GM19351 (cell line): ENCODE measurements around the gene PTPN3.
"Not testable (repeated sequence)": the region's sequence is repeated elsewhere in the genome, so short reads cannot be mapped to it uniquely, and the experiment has no call there.

ENCODE experiments used
- ATAC-seq: cut with Tn5 transposase; IDR thresholded peaks from one replicate; pipeline ENCODE4 v1.9.1; 2021; ENCODE audit warnings: mild to moderate bottlenecking, moderate library complexity; ENCODE audit not compliant: unreplicated experiment

The PTPN3 gene

DNA sequence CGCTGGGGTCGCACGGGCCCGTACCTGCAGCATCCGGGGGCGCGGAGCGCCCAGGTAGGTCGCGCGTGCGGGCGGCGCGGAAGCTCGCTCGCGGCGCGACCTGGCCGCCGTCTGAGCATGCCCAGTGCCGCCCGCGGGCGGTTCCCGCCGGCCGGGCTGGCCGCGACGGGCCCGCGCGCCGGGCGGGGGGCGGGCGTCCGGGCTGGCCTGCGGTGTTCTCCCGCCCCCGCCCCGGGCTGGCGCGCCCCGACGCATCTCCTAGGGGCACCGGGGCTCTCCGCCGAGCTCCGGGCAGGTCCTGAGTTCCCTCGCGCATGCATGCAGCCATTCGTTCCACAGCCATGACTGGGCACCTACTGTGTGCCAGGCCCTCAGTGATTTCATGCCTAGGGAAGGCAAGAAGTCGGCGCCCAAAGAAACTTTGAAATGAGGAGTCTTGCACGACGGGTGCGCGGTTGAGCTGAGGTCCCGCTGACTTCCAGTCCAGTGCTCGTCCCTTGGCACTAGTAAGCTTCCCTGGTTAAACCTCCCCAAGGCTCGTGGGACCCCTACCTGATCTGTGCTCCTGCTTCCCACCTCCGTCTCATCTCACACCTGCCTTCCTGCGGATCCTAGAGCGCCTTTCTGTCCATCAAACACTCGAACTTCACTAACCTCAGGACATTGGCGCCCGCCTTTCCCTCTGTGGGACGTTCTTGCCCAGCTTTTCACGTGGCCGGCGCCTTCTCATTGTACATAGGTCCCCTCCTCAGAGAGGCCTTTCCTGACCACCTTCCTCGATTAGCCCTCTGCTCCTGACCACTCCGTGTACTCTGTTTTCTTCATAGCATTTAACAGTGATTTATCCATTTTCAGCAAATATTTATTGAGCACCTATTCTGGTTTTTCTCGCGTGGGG is at the start of gene PTPN3:
Gene PTPN3, minus strand, starts transcription at position 113 of the 898 bp plus-strand sequence. CDS start 34,873 bp downstream, outside the sequence.
- ATAC-seq, result peak; percentile 57

- not testable (repeated sequence) for ATAC-seq
These were observed 46.8 kb upstream of the PTPN3 start for GRCh38 chr9:109544954-109545353.

- ATAC-seq, result no peak
These were observed 44.8 kb upstream of the PTPN3 start for GRCh38 chr9:109542922-109543321.

GRCh38 chr9:109538346-109538745 is 40.2 kb upstream of the PTPN3 start:
- ATAC-seq, result no peak

DNA sequence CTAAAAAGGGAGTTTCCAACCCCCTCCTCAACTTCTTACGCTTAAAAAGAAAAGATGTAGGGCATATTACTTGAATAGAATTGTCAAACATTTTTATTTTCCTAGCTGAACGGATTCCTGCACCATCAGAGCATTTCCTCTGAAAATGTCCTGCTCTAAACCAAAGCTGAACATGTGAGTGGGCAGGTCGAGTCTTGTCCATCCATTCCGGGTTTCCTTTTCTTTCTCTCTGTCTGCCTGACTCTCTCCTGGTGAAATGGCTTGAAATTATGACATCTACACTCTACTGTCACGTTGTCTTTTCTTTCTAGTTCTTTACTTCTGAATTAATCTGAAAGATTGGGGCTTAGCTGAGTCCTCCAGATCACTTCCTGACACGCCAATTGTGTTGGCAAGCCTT is 39.2 kb upstream of the PTPN3 start:
- ATAC-seq, result no peak

DNA sequence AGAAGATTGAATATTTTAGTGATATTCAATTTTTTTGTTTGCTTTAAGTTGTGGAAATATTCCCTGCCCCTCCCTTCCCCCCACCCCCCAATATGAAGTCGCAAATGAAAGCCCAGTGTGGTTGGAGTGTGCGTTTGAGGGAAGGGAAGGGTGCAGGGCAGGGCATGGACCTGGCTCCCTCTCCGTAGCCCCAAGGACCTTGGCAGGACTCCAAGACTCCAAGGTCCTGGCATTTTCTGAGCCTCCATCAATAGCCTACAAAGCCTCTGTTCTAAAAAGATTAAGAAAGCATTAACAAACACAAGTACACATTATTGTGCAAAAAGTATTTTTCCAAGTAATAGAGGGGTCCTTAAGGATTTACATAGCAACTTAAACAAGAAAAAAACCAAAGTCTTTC is 38.8 kb upstream of the PTPN3 start:
- ATAC-seq, result no peak

DNA sequence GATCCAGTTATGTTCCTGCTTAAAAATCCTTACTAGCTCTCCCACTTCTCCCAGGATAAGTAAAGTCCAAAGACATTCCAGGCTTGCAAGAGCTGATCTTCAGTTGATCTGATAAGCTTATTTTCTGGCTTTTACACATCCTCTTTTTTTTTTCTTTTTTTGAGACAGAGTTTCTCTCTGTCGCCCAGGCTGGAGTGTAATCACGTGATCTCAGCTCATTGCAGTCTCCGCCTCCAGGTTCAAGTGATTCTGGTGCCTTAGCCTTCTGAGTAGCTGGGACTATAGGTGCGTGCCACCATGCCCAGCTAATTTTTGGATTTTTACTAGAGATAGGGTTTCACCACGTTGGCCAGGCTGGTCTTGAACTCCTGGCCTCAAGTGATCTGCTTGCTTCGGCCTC is 37.3 kb upstream of the PTPN3 start:
- no peak for ATAC-seq

DNA sequence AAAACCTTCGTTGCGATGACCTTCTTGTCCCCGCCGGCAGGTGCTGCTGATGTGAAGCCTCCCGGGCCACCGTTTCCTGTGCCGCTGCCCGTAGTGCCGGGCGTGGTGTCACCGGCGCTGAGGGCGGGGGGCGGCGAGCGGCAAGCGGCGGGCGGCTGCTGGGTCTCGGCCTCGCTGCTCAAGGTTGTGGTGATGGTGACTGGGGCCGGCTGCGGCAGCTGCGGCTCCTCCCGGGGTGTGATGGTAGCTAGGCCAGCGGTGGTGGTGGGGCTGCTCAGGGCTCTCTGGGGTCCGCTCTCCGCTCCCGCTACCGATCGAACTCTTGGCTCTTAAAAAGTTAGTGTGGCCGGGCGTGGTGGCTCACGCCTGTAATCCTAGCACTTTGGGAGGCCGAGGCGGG is 36.0 kb upstream of the PTPN3 start:
- ATAC-seq, result no peak

DNA sequence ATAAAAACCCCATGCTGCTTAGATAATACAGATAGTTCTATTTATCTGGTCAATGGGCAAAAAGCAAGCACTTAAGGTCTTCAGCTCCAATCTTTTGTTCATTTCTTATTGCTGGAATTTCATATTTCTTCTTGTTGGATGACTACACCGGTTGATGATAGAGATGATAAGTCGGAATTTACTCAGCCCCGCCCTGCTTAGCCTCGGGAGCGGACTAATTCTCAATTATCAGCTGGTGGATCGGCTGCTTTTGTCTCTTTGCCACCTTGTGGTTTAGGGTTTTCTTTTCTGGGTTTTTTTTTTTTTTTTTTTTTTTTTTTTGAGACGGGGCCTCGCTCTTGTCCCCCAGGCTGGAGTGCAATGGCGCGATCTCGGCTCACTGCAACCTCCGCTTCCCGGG is 34.5 kb upstream of the PTPN3 start:
- ATAC-seq, result not testable (repeated sequence)

DNA sequence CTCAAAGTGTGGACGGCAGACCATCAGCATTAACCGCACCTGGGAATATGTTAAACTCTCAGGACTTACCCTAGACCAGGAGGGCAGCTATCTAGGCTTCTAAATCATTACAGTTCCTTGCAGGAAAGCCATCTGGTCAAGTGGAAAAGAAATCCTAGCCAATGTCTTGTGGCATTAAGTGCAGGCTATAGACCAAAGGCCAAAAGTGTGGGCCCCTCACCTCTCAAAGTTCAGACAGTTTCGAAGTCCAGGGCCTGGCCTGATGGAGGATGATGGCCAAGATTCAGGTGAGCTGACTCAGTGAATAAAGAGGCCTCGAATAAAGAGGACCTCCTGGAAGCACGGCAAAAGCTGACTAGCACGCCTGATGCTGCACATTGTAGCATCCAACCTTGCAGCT is 24.0 kb upstream of the PTPN3 start:
- no peak for ATAC-seq

- peak; percentile 90 for ATAC-seq
These were observed 22.5 kb upstream of the PTPN3 start for GRCh38 chr9:109520475-109521132.

DNA sequence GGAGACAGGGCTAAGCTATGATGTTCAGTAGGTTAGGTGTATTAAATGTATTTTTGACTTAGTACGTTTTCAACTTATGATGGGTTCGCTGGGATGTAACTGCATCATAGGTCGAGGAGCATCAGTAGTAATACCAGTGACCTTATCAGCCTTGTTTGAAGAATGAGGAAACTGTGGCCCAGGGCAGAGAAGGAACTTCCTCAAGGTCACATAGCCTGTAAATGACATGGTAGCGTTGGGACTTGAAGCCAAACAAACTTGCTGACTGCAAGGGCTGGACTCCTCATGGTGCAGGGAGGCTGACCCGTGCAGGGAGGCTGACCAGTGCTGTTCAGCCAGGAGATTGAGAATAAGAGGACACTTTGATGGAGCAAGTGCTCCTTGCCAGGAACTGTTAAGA is 21.3 kb upstream of the PTPN3 start:
- ATAC-seq, result no peak

DNA sequence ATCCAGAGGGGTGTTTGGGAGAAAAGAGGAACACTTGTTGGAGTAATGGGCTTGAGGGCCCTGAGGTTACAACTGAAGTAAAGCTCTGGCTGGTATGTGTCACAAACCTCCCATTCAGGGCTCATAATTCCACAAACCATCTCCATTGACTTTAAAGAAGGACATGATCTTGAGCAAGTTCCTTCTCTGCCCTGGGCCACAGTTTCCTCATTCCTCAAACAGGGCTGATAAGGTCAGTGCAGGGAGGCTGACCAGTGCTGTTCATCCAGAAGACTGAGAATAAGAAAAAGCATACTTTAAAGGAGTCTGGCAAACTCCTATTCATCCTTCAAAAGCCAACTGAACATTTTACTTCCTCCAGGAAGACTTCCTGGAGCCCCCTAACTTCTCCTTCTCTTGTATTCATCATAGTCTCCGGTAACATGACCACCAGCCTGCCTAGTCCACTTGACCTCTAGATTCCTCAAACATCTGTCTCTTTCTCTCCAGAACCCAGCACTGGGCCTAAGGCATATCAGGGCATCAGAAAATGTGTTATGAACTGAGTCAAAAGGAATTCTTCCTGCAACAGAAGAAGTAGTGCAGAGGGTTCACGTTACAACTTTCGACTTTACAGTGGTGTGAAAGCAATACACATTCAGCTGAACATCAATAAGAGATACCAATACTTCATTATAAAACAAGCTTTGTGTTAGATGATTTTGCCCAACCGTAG is 20.7 kb upstream of the PTPN3 start:
- no peak for ATAC-seq

DNA sequence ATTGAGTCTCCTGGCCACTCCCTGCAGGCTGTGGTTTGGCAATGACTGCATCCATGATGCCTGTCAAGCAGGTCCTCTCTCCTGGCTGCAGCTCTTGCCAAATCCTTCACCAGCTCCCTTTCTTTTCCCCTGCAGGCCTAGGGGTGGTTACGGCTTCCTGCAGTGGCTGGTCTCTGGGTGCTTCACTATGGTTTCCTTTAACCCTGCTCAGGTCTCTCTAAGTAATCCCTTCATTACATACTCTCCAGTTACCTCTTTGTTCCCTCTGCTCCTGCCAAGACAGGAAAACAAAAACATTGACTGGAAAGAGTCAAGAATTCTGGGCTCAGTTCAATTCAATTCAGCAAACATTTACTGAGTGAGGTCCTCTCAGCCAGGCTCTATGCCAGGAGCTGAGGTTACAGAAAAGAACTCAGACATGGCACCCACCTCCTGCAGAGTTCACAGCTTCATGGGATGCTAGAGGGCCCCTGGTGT is 19.8 kb upstream of the PTPN3 start:
- no peak for ATAC-seq

- ATAC-seq, result no peak
These were observed 15.8 kb upstream of the PTPN3 start for GRCh38 chr9:109513871-109514270.

DNA sequence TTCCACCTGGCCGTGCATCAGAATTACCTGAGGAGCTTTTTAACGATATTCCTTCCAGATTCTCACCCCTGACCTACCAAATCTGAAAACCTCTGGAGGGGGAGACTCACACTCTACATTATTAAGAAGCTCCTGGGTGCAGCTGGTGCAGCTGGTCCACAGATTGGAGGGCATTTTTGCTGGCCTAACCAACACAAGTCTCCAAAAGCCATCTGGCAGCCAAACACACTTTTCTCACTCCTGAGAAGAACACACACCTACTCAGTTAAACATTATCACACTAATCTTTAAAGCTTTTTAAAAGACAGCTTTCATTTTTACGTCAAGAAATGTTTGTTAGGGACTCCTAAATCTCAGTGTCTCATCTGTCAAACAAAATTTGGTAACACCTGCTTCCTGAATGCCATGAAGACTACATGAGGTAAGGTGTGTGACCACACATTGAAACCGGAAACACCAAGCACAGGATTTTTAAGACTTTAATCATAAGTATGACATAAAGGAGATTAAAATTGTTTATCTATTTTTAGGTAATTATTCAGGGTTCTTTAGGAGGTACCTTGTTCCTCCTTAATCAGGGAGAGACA is 14.2 kb upstream of the PTPN3 start:
- ATAC-seq, result peak; percentile 44

DNA sequence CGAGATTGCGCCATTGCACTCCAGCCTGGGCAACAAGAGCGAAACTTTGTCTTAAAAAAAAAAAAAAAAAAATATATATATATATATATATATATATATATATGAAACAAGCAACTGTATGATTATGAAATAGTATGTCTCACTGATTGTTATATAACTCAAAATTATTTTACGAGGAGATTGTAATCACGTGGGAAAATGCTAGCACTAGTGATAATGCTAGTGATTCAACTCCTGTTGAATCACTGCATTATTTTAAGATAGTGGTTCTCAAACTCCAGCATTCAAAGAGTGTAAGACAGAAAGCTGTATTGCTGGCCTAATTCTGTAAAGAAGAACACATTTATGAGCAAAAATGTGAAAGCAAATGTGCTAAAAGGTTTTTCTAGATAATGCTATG is 12.4 kb upstream of the PTPN3 start:
- ATAC-seq, result no peak

DNA sequence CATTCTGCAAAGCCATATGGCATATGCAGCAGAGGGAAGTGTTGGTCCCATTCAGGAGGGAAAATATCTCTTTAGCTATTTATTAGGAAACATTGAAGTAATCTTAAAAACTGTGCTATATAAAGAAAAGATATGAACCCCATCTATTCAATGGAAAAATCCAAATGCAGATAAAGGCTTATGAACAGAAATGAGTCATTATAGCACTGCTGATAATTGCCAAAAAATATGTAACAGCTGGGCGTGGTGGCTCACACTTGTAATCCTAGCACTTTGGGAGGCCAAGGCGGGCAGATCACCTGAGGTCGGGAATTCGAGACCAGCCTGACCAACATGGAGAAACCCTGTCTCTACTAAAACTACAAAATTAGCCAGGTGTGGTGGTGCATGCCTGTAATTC is 11.9 kb upstream of the PTPN3 start:
- ATAC-seq, result not testable (repeated sequence)

GRCh38 chr9:109509611-109510010 is 11.5 kb upstream of the PTPN3 start:
- no peak for ATAC-seq

DNA sequence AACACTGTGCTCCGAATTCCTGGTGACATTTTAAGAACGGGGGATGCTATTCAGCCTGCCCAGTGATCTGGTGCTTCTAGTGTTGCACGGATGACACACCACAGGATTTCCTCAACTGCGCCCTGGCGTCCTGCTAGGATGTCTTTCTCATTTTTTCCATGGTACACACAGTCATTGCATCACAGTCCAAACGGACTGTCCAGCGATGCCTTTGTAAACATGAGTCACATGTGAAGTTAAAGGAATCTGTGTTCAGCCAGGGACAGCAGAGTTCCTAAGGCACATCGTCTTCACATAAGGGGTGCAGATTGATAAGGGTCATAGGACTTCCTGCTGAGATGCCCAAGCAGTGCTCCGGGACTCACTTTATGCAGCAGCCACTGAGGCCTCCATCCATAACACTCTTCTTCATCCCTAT is 9.3 kb upstream of the PTPN3 start:
- ATAC-seq, result no peak

- no peak for ATAC-seq
These were observed 8.1 kb upstream of the PTPN3 start for GRCh38 chr9:109506097-109506712.
